Thyroid gland (tissue), 4 donors: ENCODE data around the gene ADCY7. TPM values are rescaled to one million over a fixed set of nuclear protein-coding genes. Genes with fewer than 3 reads are reported as not detected.

Experiments used
- DNase-seq, 2 donors: peaks; one replicate each; pipeline ENCODE4 v3.0.0-alpha.2; 2019
- H3K27ac ChIP-seq, 3 donors: fragments of 200-600 bp; sonication (generic); 1 replicate in 2 of 3; 2 replicates in 1 of 3; pipeline ENCODE4 v1.5.1; 2016 to 2019; ENCODE audit warnings: mild to moderate bottlenecking in 1 of 3, moderate library complexity in 1 of 3
- H3K27me3 ChIP-seq: fragments of 200-600 bp; sonication (generic); one replicate; pipeline ENCODE4 v1.5.1; 2019
- H3K36me3 ChIP-seq, 2 donors: fragments of 200-600 bp; sonication (generic); one replicate each; pipeline ENCODE4 v1.5.1; 2016 to 2019
- H3K4me1 ChIP-seq, 2 donors: fragments of 200-600 bp; sonication (generic); one replicate each; pipeline ENCODE4 v1.5.1; 2017 to 2019
- H3K4me3 ChIP-seq, 3 donors: fragments of 200-600 bp; sonication (generic); replicated peaks in 1 of 3; 1 replicate in 2 of 3; 2 replicates in 1 of 3; pipeline ENCODE4 v1.5.1; 2016; ENCODE audit warnings: mild to moderate bottlenecking in 1 of 3
- H3K9me3 ChIP-seq: fragments of 200-600 bp; sonication (generic); one replicate; pipeline ENCODE4 v1.5.1; 2017
- POLR2A ChIP-seq, 2 donors: fragments of 450-650 bp; IDR thresholded peaks; one replicate each; pipeline ENCODE4 v1.6.1; 2017; ENCODE audit warnings: antibody characterized with exemption in 2 of 2, mild to moderate bottlenecking in 2 of 2, moderate library complexity in 1 of 2
- WGBS, 2 donors: methylation state at CpG; one replicate each; pipeline ENCODE4 v1.1.5; 2017; 5-methylcytosine and 5-hydroxymethylcytosine counted together
- intact Hi-C: fragments of 100-400 bp; cut with DNase I; formaldehyde crosslinking; loops from one replicate; pipeline ENCODE4 v1.15.1; 2023
- total RNA-seq, 4 donors: library from RNA; depleted of rRNA; stranded (reverse); fragments of >200 nt; gene quantifications; one replicate each; pipeline ENCODE4 v1.2.3, GENCODE V29; 2016
- TF ChIP-seq, protein P1 (sequence below), 6 experiments: fragments of 200-600 bp in 3 of 6; fragments of 450-650 bp in 3 of 6; sonication (generic) in 3 of 6; IDR thresholded peaks; one replicate each; pipeline ENCODE4 v1.5.1; 2016 to 2019; ENCODE audit warnings: antibody characterized with exemption in 6 of 6, mild to moderate bottlenecking in 2 of 6, inconsistent platforms in 1 of 6, moderate library complexity in 1 of 6

Gene ADCY7
- total RNA-seq, 4 donors from 2014 or later = 4.2 to 8.2 (median 7.1) TPM

DNA sequence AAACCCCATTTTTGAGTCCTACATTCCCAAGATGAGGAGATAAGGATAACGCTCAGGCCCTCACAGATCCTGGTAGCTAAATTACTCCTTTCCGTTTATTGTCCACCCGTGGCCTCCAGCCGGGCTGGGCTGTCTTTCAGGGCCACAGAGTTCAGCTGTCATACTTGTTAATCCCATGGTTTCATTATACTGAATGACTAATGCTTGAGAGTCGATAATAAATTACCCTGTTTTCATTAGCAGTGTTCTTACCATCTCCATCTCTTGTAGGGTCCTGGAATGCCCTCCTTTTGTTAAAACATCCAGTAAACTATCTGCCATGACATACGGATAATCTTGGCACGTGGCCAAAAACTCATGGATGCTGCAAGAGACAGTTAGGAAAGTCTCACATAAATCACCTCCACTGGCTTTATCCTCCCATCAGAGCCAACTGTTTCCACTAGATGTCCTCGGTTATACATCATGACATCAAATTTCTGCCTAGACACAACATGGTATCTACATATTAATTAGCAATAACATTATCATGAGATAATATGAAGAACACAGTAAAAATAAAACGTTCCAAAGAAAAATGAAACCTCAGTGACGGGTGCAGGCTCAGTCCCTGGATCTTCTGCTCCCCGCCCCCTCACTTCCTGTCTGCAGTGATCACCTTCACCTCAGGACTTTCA is 57.1 kb downstream of the ADCY7 start:
- 80% methylated on average over 11 of the region's 11 CpGs for WGBS, 2 donors
- no peak for DNase-seq
- no peak overlapping the region for H3K4me3 ChIP-seq
- H3K27ac ChIP-seq = no peak overlapping the region
- H3K4me1 ChIP-seq = no peaks in the 10 kb centered on the region
- H3K9me3 ChIP-seq = no peaks in the 10 kb centered on the region
- peaks cover 25 to 28% of the 10 kb centered on the region in 2 donors for H3K36me3 ChIP-seq
- H3K27me3 ChIP-seq = no peaks in the 10 kb centered on the region
- TF ChIP-seq POLR2A (IDR thresholded peaks at IDR 0.05) = no peak
- TF ChIP-seq, protein P1, sequence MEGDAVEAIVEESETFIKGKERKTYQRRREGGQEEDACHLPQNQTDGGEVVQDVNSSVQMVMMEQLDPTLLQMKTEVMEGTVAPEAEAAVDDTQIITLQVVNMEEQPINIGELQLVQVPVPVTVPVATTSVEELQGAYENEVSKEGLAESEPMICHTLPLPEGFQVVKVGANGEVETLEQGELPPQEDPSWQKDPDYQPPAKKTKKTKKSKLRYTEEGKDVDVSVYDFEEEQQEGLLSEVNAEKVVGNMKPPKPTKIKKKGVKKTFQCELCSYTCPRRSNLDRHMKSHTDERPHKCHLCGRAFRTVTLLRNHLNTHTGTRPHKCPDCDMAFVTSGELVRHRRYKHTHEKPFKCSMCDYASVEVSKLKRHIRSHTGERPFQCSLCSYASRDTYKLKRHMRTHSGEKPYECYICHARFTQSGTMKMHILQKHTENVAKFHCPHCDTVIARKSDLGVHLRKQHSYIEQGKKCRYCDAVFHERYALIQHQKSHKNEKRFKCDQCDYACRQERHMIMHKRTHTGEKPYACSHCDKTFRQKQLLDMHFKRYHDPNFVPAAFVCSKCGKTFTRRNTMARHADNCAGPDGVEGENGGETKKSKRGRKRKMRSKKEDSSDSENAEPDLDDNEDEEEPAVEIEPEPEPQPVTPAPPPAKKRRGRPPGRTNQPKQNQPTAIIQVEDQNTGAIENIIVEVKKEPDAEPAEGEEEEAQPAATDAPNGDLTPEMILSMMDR (IDR thresholded peaks at IDR 0.05) = no peak
- intact Hi-C loops = no loop called here

DNA sequence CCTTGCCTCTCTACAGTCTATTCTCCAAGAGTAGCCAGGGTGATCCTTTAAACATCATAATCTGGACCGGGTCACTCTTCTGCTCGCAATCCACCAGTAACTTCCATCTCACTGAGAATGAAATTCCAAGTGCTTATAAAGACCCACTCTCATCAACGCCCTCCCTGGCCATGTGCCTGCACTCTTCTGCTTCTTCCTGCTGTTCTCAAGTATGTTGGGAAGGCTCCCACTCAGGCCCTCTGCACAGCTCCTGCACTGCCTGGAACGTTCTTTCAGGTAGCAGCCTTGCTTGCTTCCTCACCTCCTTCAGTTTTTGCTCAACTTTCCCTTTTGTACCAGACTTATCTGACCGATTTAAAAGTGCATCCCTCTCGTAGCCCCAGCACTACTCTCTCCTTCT is 58.0 kb downstream of the ADCY7 start:
- H3K4me1 ChIP-seq = peaks cover 0 to under 1% of the 10 kb centered on the region in 2 donors
- no peaks in the 10 kb centered on the region for H3K27me3 ChIP-seq
- no peaks in the 10 kb centered on the region for H3K9me3 ChIP-seq
- 74 to 77% methylated on average over 6 of the region's 6 CpGs for WGBS, 2 donors
- TF ChIP-seq, protein P1 (IDR thresholded peaks at IDR 0.05) = no peak
- TF ChIP-seq POLR2A (IDR thresholded peaks at IDR 0.05) = no peak
- H3K4me3 ChIP-seq = no peak overlapping the region
- H3K36me3 ChIP-seq = peaks cover 22 to 24% of the 10 kb centered on the region in 2 donors
- no peak overlapping the region for H3K27ac ChIP-seq
- no peak for DNase-seq
- intact Hi-C loops = no loop called here

DNA sequence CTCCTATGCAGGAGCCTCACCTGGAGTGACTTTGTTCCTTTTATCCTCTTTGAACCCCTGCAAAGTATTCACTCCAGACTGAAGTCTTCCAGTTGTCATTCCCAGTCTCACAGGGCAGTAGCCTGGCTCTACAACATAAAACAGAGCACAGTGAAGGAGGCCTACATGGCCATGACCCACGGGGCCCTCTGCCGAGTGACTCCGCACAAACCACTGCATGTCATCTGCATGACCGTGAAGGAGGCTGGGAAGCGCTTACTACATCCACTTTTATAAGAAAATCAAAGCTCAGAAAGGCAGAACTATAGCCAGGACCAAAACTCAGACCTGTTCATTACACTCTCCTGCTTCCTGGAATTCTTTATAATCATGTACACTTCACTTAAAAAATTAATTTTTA is 59.9 kb downstream of the ADCY7 start:
- H3K27me3 ChIP-seq = no peaks in the 10 kb centered on the region
- H3K36me3 ChIP-seq = peaks cover 7 to 10% of the 10 kb centered on the region in 2 donors
- intact Hi-C loops = no loop called here
- 90 to 92% methylated on average over 5 of the region's 5 CpGs for WGBS, 2 donors
- no peak overlapping the region for H3K4me3 ChIP-seq
- H3K27ac ChIP-seq = no peak overlapping the region
- TF ChIP-seq, protein P1 (IDR thresholded peaks at IDR 0.05) = no peak
- no peak for TF ChIP-seq POLR2A (IDR thresholded peaks at IDR 0.05)
- H3K4me1 ChIP-seq = peaks cover 0 to 7% of the 10 kb centered on the region in 2 donors
- H3K9me3 ChIP-seq = no peaks in the 10 kb centered on the region
- no peak for DNase-seq

DNA sequence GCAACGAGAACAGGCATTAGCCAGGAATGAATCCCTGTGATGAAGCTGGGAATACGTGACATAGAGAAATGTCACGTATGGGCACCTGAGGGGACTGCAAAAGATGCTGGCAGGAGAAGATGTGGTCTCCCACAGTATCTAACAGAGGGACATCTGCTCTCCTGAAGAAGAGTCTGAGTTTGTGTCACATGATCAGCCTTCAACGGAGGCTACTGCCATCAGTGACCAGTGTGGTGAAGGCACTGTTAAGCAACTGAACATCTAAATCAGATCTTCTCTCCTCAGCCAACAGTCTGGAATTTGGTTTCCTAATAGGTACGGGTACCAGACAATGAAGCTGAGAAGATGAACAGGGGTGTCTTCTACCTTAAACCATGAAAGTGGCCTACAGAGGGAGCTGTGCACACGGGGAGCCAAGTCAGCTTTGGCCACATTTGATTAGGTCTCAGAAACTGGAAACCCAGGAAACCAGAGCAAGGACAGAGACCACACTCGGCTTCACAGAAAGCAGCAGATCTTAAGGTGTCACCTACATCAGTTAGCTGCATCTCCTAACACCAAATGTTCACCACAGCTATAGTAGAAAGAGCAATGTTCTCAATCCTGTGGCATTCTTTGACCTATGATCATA is 60.6 kb downstream of the ADCY7 start:
- Histone ChIP-seq H3K9me3 (no peaks in the 10 kb centered on the region), H3K36me3 (peaks cover 3 to 4% of the 10 kb centered on the region in 2 donors), H3K4me1 (peaks cover 0 to 7% of the 10 kb centered on the region in 2 donors), H3K4me3 (no peak overlapping the region), H3K27ac (no peak overlapping the region), H3K27me3 (no peaks in the 10 kb centered on the region)
- WGBS, 2 donors = 72 to 78% methylated on average over 7 of the region's 7 CpGs
- intact Hi-C loops = no loop called here
- TF ChIP-seq, protein P1 (IDR thresholded peaks at IDR 0.05) = peak in 1 of 6 experiments; percentile 29
- TF ChIP-seq POLR2A (IDR thresholded peaks at IDR 0.05) = no peak
- DNase-seq = no peak
